ENCODE measurements around the gene ZNF747. TPM values are rescaled to one million over a fixed set of nuclear protein-coding genes. Genes with fewer than 3 reads are reported as not detected.

ZNF747 gene
- total and polyA plus RNA-seq, 2 donors (not counting 3 experiments of a cell fraction or from before 2014, with no cell fraction given) = 6.4 to 7.2 TPM

- H3K4me2 ChIP-seq (ENCODE audit: insufficient read depth, low read length) = peak overlapping the region; percentile 58
- dilution Hi-C loops (cut with MboI; ENCODE audit: extremely low pct_ligation_motif_present, low sequenced_read_pairs) (no loop called here), intact Hi-C loops (cut with micrococcal nuclease) (loop anchor here (1.0 to 5.0 kb wide), 8 partner anchors 31 to 170 kb away; partner anchors contain the start of genes DCTPP1, FBRS, SRCAP and ZNF688)
- TF ChIP-seq MAX (IDR thresholded peaks at IDR 0.05; ENCODE audit: insufficient read depth, insufficient read length) (no peak), CTCF (IDR thresholded peaks at IDR 0.05; ENCODE audit: extremely low read depth in 1 of 2, insufficient read depth in 1 of 2, low read depth in 1 of 2, low read length in 2 of 2) (no peak), GATA2 (IDR thresholded peaks at IDR 0.05; ENCODE audit: insufficient read depth, insufficient read length, low read depth, low read length) (no peak), EZH2 (IDR thresholded peaks at IDR 0.05; ENCODE audit: borderline replicate concordance, low read depth, low read length, severe bottlenecking) (no peak), POLR2AphosphoS5 (IDR thresholded peaks at IDR 0.05; ENCODE audit: insufficient read depth, low read depth, low read length) (no peak), POLR2A (IDR thresholded peaks at IDR 0.05; ENCODE audit: low read depth, low read length) (no peak), MYC (IDR thresholded peaks at IDR 0.05; ENCODE audit: low read depth, low read length) (no peak), FOS (IDR thresholded peaks at IDR 0.05; ENCODE audit: borderline replicate concordance, insufficient read depth, low read length) (no peak), JUN (IDR thresholded peaks at IDR 0.05; ENCODE audit: borderline replicate concordance, insufficient read depth, insufficient read length, low read depth) (no peak)
- CTCF ChIA-PET = interaction anchor here (0.8 to 1.2 kb wide), 8 partner anchors 8 to 81 kb away, joined by 3 to 14 read pairs (median 4); partner anchors contain the start of gene ZNF764
- no peaks in the 10 kb centered on the region for H3K9me3 ChIP-seq (replicated peaks; ENCODE audit: control insufficient read depth, insufficient read depth, low read length)
- FAIRE-seq (no peak), DNase-seq (ENCODE audit: low read depth, low spot score) (no peak)
- H3K79me2 ChIP-seq (ENCODE audit: control insufficient read depth, insufficient read depth, low read length) = no peaks in the 10 kb centered on the region
- peak overlapping the region; percentile 46 for H3K9ac ChIP-seq (replicated peaks; ENCODE audit: extremely low read depth, insufficient read depth, low read length)
- H3K4me1 ChIP-seq (ENCODE audit: control insufficient read depth, extremely low read depth, insufficient read depth, low read length) = peaks cover 4% of the 10 kb centered on the region
- H3K36me3 ChIP-seq (ENCODE audit: control insufficient read depth in 2 of 2, extremely low read depth in 1 of 2, insufficient read depth in 2 of 2, low read length in 2 of 2) = peaks cover 0 to 2% of the 10 kb centered on the region in 2 experiments
- no peaks in the 10 kb centered on the region for H3K27me3 ChIP-seq (ENCODE audit: control insufficient read depth in 2 of 2, insufficient read depth in 2 of 2, low read length in 2 of 2)
- peak overlapping the region; percentile 79 for H2AFZ ChIP-seq (ENCODE audit: low read depth, low read length)
- peak overlapping the region; percentile 32 for H3K27ac ChIP-seq (ENCODE audit: insufficient read depth, low read depth, low read length)
- POLR2A ChIA-PET = interaction anchor here (1.1 kb wide), 1 partner anchor 31 kb away, joined by 4 read pairs; the partner anchor contains the start of gene ZNF764
- TSS peak; percentile 52 for BruUV-seq (replicated peaks)
- no peaks in the 10 kb centered on the region for H4K20me1 ChIP-seq (replicated peaks; ENCODE audit: control insufficient read depth, extremely low read depth, insufficient read depth, low read length)
- H3K4me3 ChIP-seq (replicated peaks in 1 of 3; ENCODE audit: insufficient read depth in 1 of 3, low read depth in 1 of 3, low read length in 3 of 3) = no peak overlapping the region
- no peaks in the 10 kb centered on the region for H3K9me1 ChIP-seq (replicated peaks; ENCODE audit: control insufficient read depth, extremely low read depth, insufficient read depth, low read length)
These were observed 7.0 kb downstream of the ZNF747 start for GRCh38 chr16:30527635-30528178.
